IMR-90 (cell line): ENCODE results near the gene USP47. TPM values are rescaled to one million over a fixed set of nuclear protein-coding genes. Genes with fewer than 3 reads are reported as not detected.

ENCODE experiments used
- ATAC-seq: fragments of 200-7000 bp; cut with Tn5 transposase; 2 replicates; pipeline ENCODE4 v1.9.1; 2020; ENCODE audit warnings: low read depth, mild to moderate bottlenecking, moderate library complexity
- BruUV-seq: library from RNA; stranded (reverse); fragments of 400-500 nt; replicated peaks from 2 replicates; lab custom pipeline; 2021; lab: Mats Ljungman, UMichigan
- CTCF ChIA-PET: fragments of 300-600 bp; formaldehyde crosslinking; extraction: SDS; loops from one replicate; lab custom pipeline; 2021; ENCODE audit warnings: antibody characterized with exemption; lab: Yijun Ruan, JAX
- POLR2A ChIA-PET: fragments of 300-600 bp; sonication (Branson Sonifier 250); formaldehyde crosslinking; loops from one replicate; lab custom pipeline; 2022; ENCODE audit warnings: antibody characterized with exemption; ENCODE audit not compliant: unreplicated experiment; lab: Charles Lee
- DNase-seq: peaks from one replicate; pipeline ENCODE4 v3.0.0; 2013
- H2AFZ ChIP-seq: replicated peaks from 2 replicates; pipeline ENCODE3; 2013; ENCODE audit warnings: low read length, mild to moderate bottlenecking; ENCODE audit not compliant: poor library complexity
- H2AK5ac ChIP-seq: 2 replicates; pipeline ENCODE4 v1.6.1; 2013; ENCODE audit warnings: low read depth, low read length, inconsistent platforms
- H2AK9ac ChIP-seq: replicated peaks from 2 replicates; pipeline ENCODE3; 2013; ENCODE audit warnings: mild to moderate bottlenecking, low read depth, low read length, moderate library complexity; ENCODE audit not compliant: poor library complexity
- H2BK120ac ChIP-seq: 2 replicates; pipeline ENCODE4 v1.6.1; 2013; ENCODE audit warnings: low read depth, low read length, inconsistent platforms
- H2BK15ac ChIP-seq: 3 replicates; pipeline ENCODE4 v1.6.1; 2013; ENCODE audit warnings: low read depth, low read length, inconsistent platforms
- H2BK20ac ChIP-seq: 2 replicates; pipeline ENCODE4 v1.6.1; 2013; ENCODE audit warnings: low read depth, mild to moderate bottlenecking, inconsistent platforms, low read length, moderate library complexity
- H2BK5ac ChIP-seq: 2 replicates; pipeline ENCODE4 v1.6.1; 2013; ENCODE audit warnings: mild to moderate bottlenecking, low read depth, low read length, inconsistent platforms; ENCODE audit not compliant: poor library complexity, severe bottlenecking
- H3K14ac ChIP-seq: replicated peaks from 2 replicates; pipeline ENCODE4 v1.6.1; 2013; ENCODE audit warnings: low read depth, low read length, inconsistent platforms
- H3K18ac ChIP-seq: 2 replicates; pipeline ENCODE4 v1.6.1; 2013; ENCODE audit warnings: low read depth, low read length, control low read depth
- H3K23ac ChIP-seq: 2 replicates; pipeline ENCODE4 v1.6.1; 2013; ENCODE audit warnings: low read depth, low read length, inconsistent platforms
- H3K27ac ChIP-seq: 2 replicates; pipeline ENCODE4 v1.5.1; 2013; ENCODE audit warnings: mild to moderate bottlenecking, control low read depth, low read length; ENCODE audit not compliant: insufficient read depth
- H3K27me3 ChIP-seq: 2 replicates; pipeline ENCODE4 v1.6.1; 2013; ENCODE audit warnings: low read length; ENCODE audit not compliant: control insufficient read depth, insufficient read depth
- H3K36me3 ChIP-seq: 2 replicates; pipeline ENCODE4 v1.6.1; 2013; ENCODE audit warnings: low read length, mixed read lengths; ENCODE audit not compliant: control insufficient read depth, insufficient read depth
- H3K4ac ChIP-seq: 2 replicates; pipeline ENCODE4 v1.6.1; 2013; ENCODE audit warnings: low read depth, low read length, inconsistent platforms
- H3K4me1 ChIP-seq: 2 replicates; pipeline ENCODE4 v1.6.1; 2013; ENCODE audit warnings: low read length, mixed read lengths; ENCODE audit not compliant: control insufficient read depth, insufficient read depth
- H3K4me2 ChIP-seq: 2 replicates; pipeline ENCODE4 v1.6.1; 2013; ENCODE audit warnings: low read depth, mild to moderate bottlenecking, control low read depth, low read length, moderate library complexity
- H3K4me3 ChIP-seq: 2 replicates; pipeline ENCODE4 v1.5.1; 2013; ENCODE audit warnings: low read depth, mild to moderate bottlenecking, control low read depth, low read length, moderate library complexity; ENCODE audit not compliant: insufficient read depth
- H3K56ac ChIP-seq: 2 replicates; pipeline ENCODE4 v1.6.1; 2013; ENCODE audit warnings: low read length, inconsistent platforms; ENCODE audit not compliant: insufficient read depth; ENCODE audit errors: extremely low read depth
- H3K79me1 ChIP-seq, 2 experiments: 2 replicates each; pipeline ENCODE4 v1.6.1; 2013; ENCODE audit warnings: low read length in 2 of 2, inconsistent platforms in 1 of 2, low read depth in 1 of 2
- H3K9ac ChIP-seq: 2 replicates; pipeline ENCODE4 v1.6.1; 2013; ENCODE audit warnings: low read depth, low read length, control low read depth
- H3K9me1 ChIP-seq: 2 replicates; pipeline ENCODE4 v1.6.1; 2013; ENCODE audit warnings: low read length, inconsistent platforms; ENCODE audit not compliant: insufficient read depth
- H3K9me3 ChIP-seq: 2 replicates; pipeline ENCODE4 v1.6.1; 2013; ENCODE audit warnings: low read length; ENCODE audit not compliant: control insufficient read depth, insufficient read depth
- H4K20me1 ChIP-seq: 2 replicates; pipeline ENCODE4 v1.6.1; 2013; ENCODE audit warnings: low read length, inconsistent platforms; ENCODE audit not compliant: insufficient read depth
- H4K5ac ChIP-seq: 2 replicates; pipeline ENCODE4 v1.6.1; 2013; ENCODE audit warnings: mild to moderate bottlenecking, low read depth, low read length, control low read depth
- H4K8ac ChIP-seq, 2 experiments: 2 replicates each; pipeline ENCODE4 v1.6.1; 2013; ENCODE audit warnings: low read depth in 2 of 2, low read length in 2 of 2, control low read depth in 1 of 2, inconsistent platforms in 1 of 2
- H4K91ac ChIP-seq: 2 replicates; pipeline ENCODE4 v1.6.1; 2013; ENCODE audit warnings: low read depth, low read length, inconsistent platforms; ENCODE audit not compliant: insufficient read depth
- CEBPB ChIP-seq: IDR thresholded peaks from 2 replicates; pipeline ENCODE4 v1.6.1; 2012; ENCODE audit warnings: low read depth, low read length, improper control_type of control experiment
- CHD1 ChIP-seq: IDR thresholded peaks from 2 replicates; pipeline ENCODE4 v1.6.1; 2012; ENCODE audit warnings: low read depth, low read length, improper control_type of control experiment
- FOS ChIP-seq: fragments of 150-350 bp; IDR thresholded peaks from 2 replicates; pipeline ENCODE4 v1.6.1; 2016; ENCODE audit warnings: low read depth, low read length
- MAFK ChIP-seq: IDR thresholded peaks from 2 replicates; pipeline ENCODE4 v1.6.1; 2012; ENCODE audit warnings: low read depth, low read length, improper control_type of control experiment
- MAZ ChIP-seq: IDR thresholded peaks from 2 replicates; pipeline ENCODE4 v1.6.1; 2012; ENCODE audit warnings: low read depth, mild to moderate bottlenecking, low read length, improper control_type of control experiment, moderate library complexity, borderline replicate concordance
- NFE2L2 ChIP-seq: fragments of 150-350 bp; IDR thresholded peaks from 2 replicates; pipeline ENCODE4 v1.6.1; 2016; ENCODE audit warnings: low read depth, mild to moderate bottlenecking, low read length
- POLR2A ChIP-seq: IDR thresholded peaks from 2 replicates; pipeline ENCODE4 v1.6.1; 2012; ENCODE audit warnings: mild to moderate bottlenecking, low read depth, low read length
- RAD21 ChIP-seq: IDR thresholded peaks from 2 replicates; pipeline ENCODE4 v1.6.1; 2012; ENCODE audit warnings: low read length, improper control_type of control experiment
- RCOR1 ChIP-seq: IDR thresholded peaks from 2 replicates; pipeline ENCODE4 v1.6.1; 2012; ENCODE audit warnings: mild to moderate bottlenecking, low read length, improper control_type of control experiment; ENCODE audit not compliant: insufficient replicate concordance
- RFX5 ChIP-seq: IDR thresholded peaks from 2 replicates; pipeline ENCODE4 v1.8.0; 2012; ENCODE audit warnings: low read depth, mild to moderate bottlenecking, low read length, moderate library complexity
- SMC3 ChIP-seq: fragments of 150-350 bp; IDR thresholded peaks from 2 replicates; pipeline ENCODE4 v1.6.1; 2016; ENCODE audit warnings: low read depth, mild to moderate bottlenecking, antibody characterized with exemption, low read length, moderate library complexity
- WGBS, 2 experiments: methylation state at CpG; one replicate each; pipeline versions ENCODE4 v1.1.5 to v1.1.7; 2013; ENCODE audit warnings: missing lambda C conversion rate in 2 of 2; ENCODE audit not compliant: insufficient read length in 1 of 2; ENCODE audit errors: extremely low coverage in 2 of 2; 5-methylcytosine and 5-hydroxymethylcytosine counted together
- dilution Hi-C: fragments of 300-500 bp; cut with HindIII; formaldehyde crosslinking; loops from one replicate; pipeline ENCODE4 v1.14.3; 2018; ENCODE audit warnings: low sequenced_read_pairs; ENCODE audit not compliant: unreplicated experiment
- in situ Hi-C: fragments of 300-500 bp; cut with MboI; formaldehyde crosslinking; loops from 3 replicates; pipeline ENCODE4 v1.14.3; 2019; ENCODE audit warnings: low sequenced_read_pairs, inconsistent platforms, mixed read lengths
- intact Hi-C: fragments of 100-400 bp; cut with micrococcal nuclease; formaldehyde crosslinking; loops from 2 replicates; pipeline ENCODE4 v1.10.0; 2022
- polyA plus RNA-seq, 3 experiments: library from polyadenylated mRNA; depleted of rRNA; stranded (reverse); fragments of >200 nt; gene quantifications; 2 replicates each; pipeline ENCODE4 v1.2.3, GENCODE V29; 2012; ENCODE audit warnings: low replicate concordance in 1 of 3
- total RNA-seq: library from RNA; depleted of rRNA; stranded (reverse); fragments of >200 nt; gene quantifications from 2 replicates; pipeline ENCODE4 v1.2.3, GENCODE V29; 2012
- TF ChIP-seq, protein P1 (sequence below): fragments of 150-350 bp; IDR thresholded peaks from 2 replicates; pipeline ENCODE4 v1.6.1; 2016; ENCODE audit warnings: low read depth, mild to moderate bottlenecking, low read length, moderate library complexity, borderline replicate concordance
- TF ChIP-seq, protein P2 (sequence below): conservative IDR thresholded peaks from 2 replicates; pipeline ENCODE4 v1.5.1; 2012; ENCODE audit warnings: mild to moderate bottlenecking, low read depth, low read length, improper control_type of control experiment
- TF ChIP-seq, protein P3 (sequence below): fragments of 150-350 bp; IDR thresholded peaks from 2 replicates; pipeline ENCODE4 v1.6.1; 2017; ENCODE audit warnings: mild to moderate bottlenecking, antibody characterized with exemption, low read length, low read depth

Gene USP47
- total and polyA plus RNA-seq, 2 of the 4 experiments (the other 2 are of a cell fraction) = 15.0 to 110 TPM

DNA sequence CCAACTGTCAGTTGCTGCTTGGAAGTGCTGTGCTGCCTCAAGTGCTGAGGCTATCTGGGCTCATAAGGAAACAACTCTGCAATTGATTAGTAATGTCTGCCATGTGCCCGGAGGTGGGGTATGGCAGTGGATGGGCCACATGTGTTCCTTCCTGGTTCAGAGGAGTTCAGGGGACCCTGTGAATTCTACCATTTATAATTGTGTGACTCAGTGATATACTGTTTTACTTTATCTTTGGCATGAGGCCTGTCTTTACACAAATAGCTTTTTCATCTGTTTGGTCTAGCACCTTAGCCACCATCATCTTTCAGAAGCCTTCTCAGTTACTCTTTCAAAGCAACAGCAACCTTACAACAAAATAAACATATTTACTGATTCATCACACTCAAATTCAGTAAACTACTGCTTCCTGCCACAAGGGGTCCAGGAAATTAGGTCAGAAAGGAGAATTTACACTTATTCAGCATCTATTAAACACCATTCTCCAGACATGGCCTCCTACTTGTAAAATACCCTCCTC lies 145.8 kb downstream of the USP47 start:
- in situ Hi-C loops = no loop called here
- Histone ChIP-seq H4K91ac (peak overlapping the region; percentile 7; the same call in 1 of the 2 replicates), H2BK15ac (peak overlapping the region; percentile 45; the same call in 2 of the 3 replicates), H4K5ac (peak overlapping the region; percentile 65; the same call in 1 of the 2 replicates), H3K9me1 (peaks cover 49% of the 10 kb centered on the region), H3K27ac (peak overlapping the region; percentile 57), H3K27me3 (no peaks in the 10 kb centered on the region), H3K36me3 (peaks cover 14% of the 10 kb centered on the region), H3K4me2 (peak overlapping the region; percentile 80), H4K8ac (peak overlapping the region; percentile 4 to 38; a peak in 2 of 4 replicates), H2BK120ac (peak overlapping the region; percentile 89), H3K18ac (peak overlapping the region; percentile 67), H3K9ac (no peak overlapping the region), H3K4ac (peak overlapping the region; percentile 79), H3K79me1 (peaks cover 39 to 89% of the 10 kb centered on the region in 2 experiments), H3K56ac (peak overlapping the region; percentile 23), H2BK20ac (peak overlapping the region; percentile 54; the same call in 1 of the 2 replicates), H3K23ac (peak overlapping the region; percentile 35; the same call in 1 of the 2 replicates), H3K4me1 (peaks cover 42% of the 10 kb centered on the region), H2AFZ (no peak overlapping the region), H4K20me1 (peaks cover 22% of the 10 kb centered on the region), H2AK5ac (peak overlapping the region; percentile 72), H2BK5ac (peak overlapping the region; percentile 85), H3K14ac (peak overlapping the region; percentile 23; the same call in 1 of the 2 replicates), H3K9me3 (no peaks in the 10 kb centered on the region; the same call in 1 of the 2 replicates), H3K4me3 (no peak overlapping the region; the same call in 1 of the 2 replicates), H2AK9ac (peak overlapping the region; percentile 3)
- ATAC-seq = peak; percentile 46
- DNase-seq = peak; percentile 78
- BruUV-seq = no TSS peak
- POLR2A ChIA-PET = no interaction called here
- CTCF ChIA-PET = interaction anchor here (0.6 to 1.8 kb wide), 4 partner anchors 18 to 125 kb away, joined by 3 to 7 read pairs (median 4); no protein-coding TSS in a partner anchor
- no CpG with 5 or more reads among the region's 1 CpG for WGBS, 2 experiments
- dilution Hi-C loops = no loop called here
- intact Hi-C loops = loop anchor here (5.0 kb wide), 1 partner anchor 55 kb away; no protein-coding TSS in a partner anchor
- TF ChIP-seq FOS (no peak), RAD21 (peak; percentile 35), CHD1 (no peak), RCOR1 (no peak), CEBPB (no peak), POLR2A (no peak), MAZ (no peak), NFE2L2 (no peak), RFX5 (no peak), MAFK (peak; percentile 57; the same call in 1 of the 2 replicates), SMC3 (peak; percentile 34; the same call in 1 of the 2 replicates)
- TF ChIP-seq, protein P1, sequence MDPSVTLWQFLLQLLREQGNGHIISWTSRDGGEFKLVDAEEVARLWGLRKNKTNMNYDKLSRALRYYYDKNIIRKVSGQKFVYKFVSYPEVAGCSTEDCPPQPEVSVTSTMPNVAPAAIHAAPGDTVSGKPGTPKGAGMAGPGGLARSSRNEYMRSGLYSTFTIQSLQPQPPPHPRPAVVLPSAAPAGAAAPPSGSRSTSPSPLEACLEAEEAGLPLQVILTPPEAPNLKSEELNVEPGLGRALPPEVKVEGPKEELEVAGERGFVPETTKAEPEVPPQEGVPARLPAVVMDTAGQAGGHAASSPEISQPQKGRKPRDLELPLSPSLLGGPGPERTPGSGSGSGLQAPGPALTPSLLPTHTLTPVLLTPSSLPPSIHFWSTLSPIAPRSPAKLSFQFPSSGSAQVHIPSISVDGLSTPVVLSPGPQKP = no peak
- TF ChIP-seq, protein P2, sequence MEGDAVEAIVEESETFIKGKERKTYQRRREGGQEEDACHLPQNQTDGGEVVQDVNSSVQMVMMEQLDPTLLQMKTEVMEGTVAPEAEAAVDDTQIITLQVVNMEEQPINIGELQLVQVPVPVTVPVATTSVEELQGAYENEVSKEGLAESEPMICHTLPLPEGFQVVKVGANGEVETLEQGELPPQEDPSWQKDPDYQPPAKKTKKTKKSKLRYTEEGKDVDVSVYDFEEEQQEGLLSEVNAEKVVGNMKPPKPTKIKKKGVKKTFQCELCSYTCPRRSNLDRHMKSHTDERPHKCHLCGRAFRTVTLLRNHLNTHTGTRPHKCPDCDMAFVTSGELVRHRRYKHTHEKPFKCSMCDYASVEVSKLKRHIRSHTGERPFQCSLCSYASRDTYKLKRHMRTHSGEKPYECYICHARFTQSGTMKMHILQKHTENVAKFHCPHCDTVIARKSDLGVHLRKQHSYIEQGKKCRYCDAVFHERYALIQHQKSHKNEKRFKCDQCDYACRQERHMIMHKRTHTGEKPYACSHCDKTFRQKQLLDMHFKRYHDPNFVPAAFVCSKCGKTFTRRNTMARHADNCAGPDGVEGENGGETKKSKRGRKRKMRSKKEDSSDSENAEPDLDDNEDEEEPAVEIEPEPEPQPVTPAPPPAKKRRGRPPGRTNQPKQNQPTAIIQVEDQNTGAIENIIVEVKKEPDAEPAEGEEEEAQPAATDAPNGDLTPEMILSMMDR = peak; percentile 52
- TF ChIP-seq, protein P3, sequence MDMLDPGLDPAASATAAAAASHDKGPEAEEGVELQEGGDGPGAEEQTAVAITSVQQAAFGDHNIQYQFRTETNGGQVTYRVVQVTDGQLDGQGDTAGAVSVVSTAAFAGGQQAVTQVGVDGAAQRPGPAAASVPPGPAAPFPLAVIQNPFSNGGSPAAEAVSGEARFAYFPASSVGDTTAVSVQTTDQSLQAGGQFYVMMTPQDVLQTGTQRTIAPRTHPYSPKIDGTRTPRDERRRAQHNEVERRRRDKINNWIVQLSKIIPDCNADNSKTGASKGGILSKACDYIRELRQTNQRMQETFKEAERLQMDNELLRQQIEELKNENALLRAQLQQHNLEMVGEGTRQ = peak; percentile 34; the same call in 1 of the 2 replicates
